Measurements from ENCODE around the gene AGPAT4.

DNA sequence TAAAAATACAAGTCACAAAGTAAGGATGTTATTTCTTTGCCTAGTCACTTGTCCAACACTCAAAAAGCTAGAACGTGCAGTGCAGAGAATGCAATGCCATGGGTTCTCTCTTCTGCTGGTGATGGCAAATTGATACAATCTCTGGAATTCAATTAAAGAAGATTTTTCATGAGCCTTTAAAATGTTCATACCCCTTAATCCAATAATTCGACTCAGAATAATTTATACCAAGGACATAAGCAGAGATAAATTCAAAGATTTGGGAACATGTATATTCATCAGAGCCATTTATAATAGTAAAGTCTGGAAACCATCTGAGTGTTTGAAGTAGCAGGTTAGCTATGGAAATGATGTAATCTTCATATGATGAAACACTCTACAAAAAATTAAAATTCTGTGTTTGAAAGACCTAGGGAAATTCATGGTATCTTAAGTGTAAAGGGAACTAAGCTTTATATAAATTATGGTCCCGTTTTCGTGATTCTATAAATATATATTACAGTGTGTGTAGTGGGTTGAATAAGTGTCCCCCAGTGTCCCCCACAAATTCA, 2.8 kb upstream of the AGPAT4 start:
- TF ChIP-seq POLR2A (IDR thresholded peaks at IDR 0.05) (no peak), CTCF (IDR thresholded peaks at IDR 0.05) (no peak), POLR2AphosphoS5 (IDR thresholded peaks at IDR 0.05) (no peak)

Data from breast epithelium (tissue), 3 donors.